ENCODE data around the gene GDPD1. TPM values are rescaled to one million over a fixed set of nuclear protein-coding genes. Genes with fewer than 3 reads are reported as not detected.
"Not testable (repeated sequence)": the region's sequence is repeated elsewhere in the genome, so short reads cannot be mapped to it uniquely, and the experiment has no call there.

Gene GDPD1
- polyA plus RNA-seq, 3 donors from 2014 or later: 1.4 to 4.1 (median 2.3) TPM

GRCh38 chr17:59219370-59219769 lies 941 bp upstream of the GDPD1 start:
- Mint-ChIP-seq H3K27me3 (ENCODE audit: low read depth in 3 of 3) (peaks cover 0 to 13% (median 9%) of the 10 kb centered on the region in 3 donors), H3K9me3 (no peaks in the 10 kb centered on the region), H3K4me3 (peak overlapping the region in 4 of 5 donors; percentile 96 to 100 (median 99)), H3K27ac (no peak overlapping the region), H3K36me3 (no peaks in the 10 kb centered on the region), H3K4me1 (peaks cover 12 to 18% of the 10 kb centered on the region in 2 donors)
- DNase-seq: no peak

- Mint-ChIP-seq H3K27me3 (ENCODE audit: low read depth in 3 of 3) (peaks cover 0 to 13% (median 9%) of the 10 kb centered on the region in 3 donors), H3K9me3 (no peaks in the 10 kb centered on the region), H3K36me3 (no peaks in the 10 kb centered on the region), H3K4me3 (peak overlapping the region; percentile 96 to 100 (median 99)), H3K4me1 (peaks cover 12 to 18% of the 10 kb centered on the region in 2 donors), H3K27ac (peak overlapping the region; percentile 88 to 98 (median 96))
- DNase-seq: no peak
These were observed 351 bp upstream of the GDPD1 start for GRCh38 chr17:59219992-59220327.

- DNase-seq: no peak
- Mint-ChIP-seq H3K9me3 (no peaks in the 10 kb centered on the region), H3K36me3 (no peaks in the 10 kb centered on the region), H3K4me1 (peaks cover 12 to 18% of the 10 kb centered on the region in 2 donors), H3K4me3 (peak overlapping the region; percentile 96 to 100 (median 99)), H3K27ac (peak overlapping the region; percentile 88 to 98 (median 96)), H3K27me3 (ENCODE audit: low read depth in 3 of 3) (peaks cover 0 to 13% (median 9%) of the 10 kb centered on the region in 3 donors)
These were observed 992 bp downstream of the GDPD1 start for GRCh38 chr17:59221159-59221847.

GRCh38 chr17:59223813-59224212 lies 3.5 kb downstream of the GDPD1 start:
- peaks cover 0 to 13% (median 8%) of the 10 kb centered on the region in 3 donors for H3K27me3 Mint-ChIP-seq (ENCODE audit: low read depth in 3 of 3)
- no peaks in the 10 kb centered on the region for H3K36me3 Mint-ChIP-seq
- H3K4me1 Mint-ChIP-seq: peaks cover 12 to 18% of the 10 kb centered on the region in 2 donors
- H3K4me3 Mint-ChIP-seq: no peak overlapping the region
- no peaks in the 10 kb centered on the region for H3K9me3 Mint-ChIP-seq
- no peak overlapping the region for H3K27ac Mint-ChIP-seq
- DNase-seq: no peak

- not testable (repeated sequence) for H3K4me1 Mint-ChIP-seq; H3K4me3 Mint-ChIP-seq; H3K27me3 Mint-ChIP-seq (ENCODE audit: low read depth in 3 of 3); DNase-seq; H3K9me3 Mint-ChIP-seq; H3K36me3 Mint-ChIP-seq; H3K27ac Mint-ChIP-seq
These were observed 8.3 kb downstream of the GDPD1 start for GRCh38 chr17:59228588-59228987.

- H3K4me3 Mint-ChIP-seq: no peak overlapping the region
- no peak overlapping the region for H3K27ac Mint-ChIP-seq
- DNase-seq: no peak
- peaks cover 0 to 6% (median 0%) of the 10 kb centered on the region in 3 donors for H3K36me3 Mint-ChIP-seq
- no peaks in the 10 kb centered on the region for H3K4me1 Mint-ChIP-seq
- H3K27me3 Mint-ChIP-seq (ENCODE audit: low read depth in 3 of 3): peaks cover 0 to 2% (median 0%) of the 10 kb centered on the region in 3 donors
- H3K9me3 Mint-ChIP-seq: peaks cover 0 to 1% (median 0%) of the 10 kb centered on the region in 6 donors
These were observed 10.5 kb downstream of the GDPD1 start for GRCh38 chr17:59230764-59231163.

GRCh38 chr17:59234631-59235030 lies 14.3 kb downstream of the GDPD1 start:
- H3K9me3 Mint-ChIP-seq: peaks cover 0 to 1% (median 0%) of the 10 kb centered on the region in 6 donors
- H3K36me3 Mint-ChIP-seq: peaks cover 0 to 5% (median 0%) of the 10 kb centered on the region in 3 donors
- H3K27ac Mint-ChIP-seq: no peak overlapping the region
- no peak for DNase-seq
- H3K4me3 Mint-ChIP-seq: no peak overlapping the region
- no peaks in the 10 kb centered on the region for H3K4me1 Mint-ChIP-seq
- peaks cover 0 to 2% (median 0%) of the 10 kb centered on the region in 3 donors for H3K27me3 Mint-ChIP-seq (ENCODE audit: low read depth in 3 of 3)

- no peak for DNase-seq
- Mint-ChIP-seq H3K27ac (no peak overlapping the region), H3K27me3 (ENCODE audit: low read depth in 3 of 3) (peaks cover 0 to 2% (median 0%) of the 10 kb centered on the region in 3 donors), H3K4me3 (no peak overlapping the region), H3K4me1 (no peaks in the 10 kb centered on the region), H3K36me3 (no peaks in the 10 kb centered on the region), H3K9me3 (no peaks in the 10 kb centered on the region)
These were observed 18.6 kb downstream of the GDPD1 start for GRCh38 chr17:59238906-59239305.

GRCh38 chr17:59244081-59244480 lies 23.8 kb downstream of the GDPD1 start:
- Mint-ChIP-seq H3K9me3 (no peaks in the 10 kb centered on the region), H3K27me3 (ENCODE audit: low read depth in 3 of 3) (no peaks in the 10 kb centered on the region), H3K4me1 (no peaks in the 10 kb centered on the region), H3K4me3 (no peak overlapping the region), H3K36me3 (peaks cover 0 to 9% (median 4%) of the 10 kb centered on the region in 3 donors), H3K27ac (no peak overlapping the region)
- no peak for DNase-seq

- Mint-ChIP-seq H3K4me3 (no peak overlapping the region), H3K36me3 (peaks cover 0 to 7% (median 5%) of the 10 kb centered on the region in 3 donors), H3K27ac (no peak overlapping the region), H3K9me3 (no peaks in the 10 kb centered on the region), H3K27me3 (ENCODE audit: low read depth in 3 of 3) (no peaks in the 10 kb centered on the region), H3K4me1 (no peaks in the 10 kb centered on the region)
- no peak for DNase-seq
These were observed 34.4 kb downstream of the GDPD1 start for GRCh38 chr17:59254742-59255141.

- H3K4me1 Mint-ChIP-seq: no peaks in the 10 kb centered on the region
- no peak overlapping the region for H3K4me3 Mint-ChIP-seq
These were observed 36.8 kb downstream of the GDPD1 start for GRCh38 chr17:59257101-59257500.

GRCh38 chr17:59260722-59261121 lies 40.4 kb downstream of the GDPD1 start:
- H3K27ac Mint-ChIP-seq: no peak overlapping the region
- peaks cover 0 to 4% (median 3%) of the 10 kb centered on the region in 3 donors for H3K36me3 Mint-ChIP-seq
- H3K4me1 Mint-ChIP-seq: no peaks in the 10 kb centered on the region
- H3K27me3 Mint-ChIP-seq (ENCODE audit: low read depth in 3 of 3): no peaks in the 10 kb centered on the region
- no peaks in the 10 kb centered on the region for H3K9me3 Mint-ChIP-seq
- H3K4me3 Mint-ChIP-seq: no peak overlapping the region
- DNase-seq: no peak

More at GRCh38 chr17:59257101-59257500, 36.8 kb downstream of the GDPD1 start:
- Mint-ChIP-seq H3K9me3 (no peaks in the 10 kb centered on the region), H3K27me3 (ENCODE audit: low read depth in 3 of 3) (no peaks in the 10 kb centered on the region), H3K36me3 (peaks cover 0 to 7% (median 5%) of the 10 kb centered on the region in 3 donors), H3K27ac (no peak overlapping the region)
- DNase-seq: no peak

- DNase-seq: no peak
- no peak overlapping the region for H3K4me3 Mint-ChIP-seq
- H3K36me3 Mint-ChIP-seq: peaks cover 4 to 15% (median 7%) of the 10 kb centered on the region in 3 donors
- H3K27ac Mint-ChIP-seq: no peak overlapping the region
- no peaks in the 10 kb centered on the region for H3K9me3 Mint-ChIP-seq
- H3K27me3 Mint-ChIP-seq (ENCODE audit: low read depth in 3 of 3): peaks cover 0 to 2% (median 0%) of the 10 kb centered on the region in 3 donors
- H3K4me1 Mint-ChIP-seq: no peaks in the 10 kb centered on the region
These were observed 46.4 kb downstream of the GDPD1 start for GRCh38 chr17:59266745-59267144.

GRCh38 chr17:59267776-59268175 lies 47.5 kb downstream of the GDPD1 start:
- H3K27ac Mint-ChIP-seq: no peak overlapping the region

GRCh38 chr17:59275618-59276017 lies 55.3 kb downstream of the GDPD1 start:
- H3K9me3 Mint-ChIP-seq: no peaks in the 10 kb centered on the region
- peaks cover 0 to 3% (median 1%) of the 10 kb centered on the region in 3 donors for H3K27me3 Mint-ChIP-seq (ENCODE audit: low read depth in 3 of 3)
- H3K4me3 Mint-ChIP-seq: no peak overlapping the region
- no peak for DNase-seq
- H3K4me1 Mint-ChIP-seq: no peaks in the 10 kb centered on the region
- peaks cover 9 to 26% (median 14%) of the 10 kb centered on the region in 3 donors for H3K36me3 Mint-ChIP-seq
- no peak overlapping the region for H3K27ac Mint-ChIP-seq

More at GRCh38 chr17:59267776-59268175, 47.5 kb downstream of the GDPD1 start:
- DNase-seq: no peak
- Mint-ChIP-seq H3K4me3 (no peak overlapping the region), H3K36me3 (peaks cover 12 to 20% (median 15%) of the 10 kb centered on the region in 3 donors), H3K9me3 (no peaks in the 10 kb centered on the region), H3K4me1 (no peaks in the 10 kb centered on the region), H3K27me3 (ENCODE audit: low read depth in 3 of 3) (peaks cover 0 to 2% (median 0%) of the 10 kb centered on the region in 3 donors)
